Fibroblast of skin of right quadriceps (primary cell): Measurements from ENCODE around the gene CNTNAP2.

Experiments
- DNase-seq: peaks from one replicate; pipeline ENCODE4 v3.0.0-alpha.2; 2013

The CNTNAP2 gene

GRCh38 chr7:147519062-147519461, 1402.5 kb downstream of the CNTNAP2 start:
- peak; percentile 31 for DNase-seq

- no peak for DNase-seq
These were observed 1406.5 kb downstream of the CNTNAP2 start for GRCh38 chr7:147523056-147523455.

GRCh38 chr7:147524726-147525250, 1408.2 kb downstream of the CNTNAP2 start:
- DNase-seq: no peak

DNA sequence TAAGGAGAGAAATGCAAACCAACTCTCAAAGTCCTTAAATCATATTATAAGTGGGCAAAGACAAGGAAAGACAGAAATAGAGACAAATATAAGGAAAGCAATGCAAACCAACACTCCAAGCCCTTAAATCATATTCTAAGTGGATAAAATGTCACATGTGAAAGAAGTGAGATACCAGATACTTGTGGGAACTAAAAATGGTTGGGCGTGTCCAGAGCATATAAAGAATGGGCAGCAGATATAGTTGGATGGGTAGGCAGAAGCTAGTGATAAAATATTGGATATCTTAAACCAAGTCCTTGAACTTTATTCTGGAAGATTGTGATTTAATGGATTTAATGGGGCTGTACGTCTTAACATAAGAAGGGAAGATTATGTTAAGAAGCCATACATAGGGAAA, 1408.7 kb downstream of the CNTNAP2 start:
- no peak for DNase-seq

DNA sequence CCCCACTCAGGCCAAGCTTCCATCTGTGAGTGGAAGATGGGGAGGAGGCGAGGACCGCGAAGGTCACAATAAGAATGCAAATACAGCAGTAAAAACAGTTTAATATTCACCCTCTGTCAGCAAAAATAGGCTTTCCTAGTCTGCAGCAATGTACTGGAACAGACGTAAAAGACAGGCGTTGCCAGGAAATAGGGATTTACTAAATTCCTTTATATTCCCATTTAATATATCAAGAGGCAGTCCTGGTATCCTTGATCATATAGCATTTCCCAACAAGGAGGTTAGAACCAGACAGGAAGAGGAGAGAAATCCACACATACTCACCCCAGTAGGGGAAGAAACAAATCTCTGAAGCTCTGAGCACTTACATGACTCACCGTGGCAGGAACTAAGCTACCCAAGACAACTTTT, 1419.1 kb downstream of the CNTNAP2 start:
- DNase-seq: peak; percentile 93

- peak; percentile 5 for DNase-seq
These were observed 1423.1 kb downstream of the CNTNAP2 start for GRCh38 chr7:147539685-147540084.

GRCh38 chr7:147540743-147541142, 1424.1 kb downstream of the CNTNAP2 start:
- no peak for DNase-seq

DNA sequence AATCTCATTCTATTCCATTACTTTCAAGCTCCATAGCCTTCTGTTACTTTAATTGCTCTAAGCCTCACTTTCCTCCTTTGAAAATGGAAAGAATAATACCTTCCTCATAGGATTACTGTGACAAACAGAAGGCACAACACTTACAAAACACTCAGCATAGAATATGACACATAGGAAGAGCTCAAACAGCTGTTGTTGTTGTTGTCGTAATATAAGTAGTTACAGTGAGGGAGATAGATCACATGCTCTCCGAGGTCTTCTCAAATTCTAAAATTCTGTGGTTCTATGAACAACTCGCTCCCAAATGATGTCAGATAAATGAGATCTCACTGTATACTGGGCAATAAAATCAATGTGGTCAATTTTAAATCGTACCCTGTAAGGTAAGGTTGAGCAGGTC, 1424.7 kb downstream of the CNTNAP2 start:
- DNase-seq: no peak

DNA sequence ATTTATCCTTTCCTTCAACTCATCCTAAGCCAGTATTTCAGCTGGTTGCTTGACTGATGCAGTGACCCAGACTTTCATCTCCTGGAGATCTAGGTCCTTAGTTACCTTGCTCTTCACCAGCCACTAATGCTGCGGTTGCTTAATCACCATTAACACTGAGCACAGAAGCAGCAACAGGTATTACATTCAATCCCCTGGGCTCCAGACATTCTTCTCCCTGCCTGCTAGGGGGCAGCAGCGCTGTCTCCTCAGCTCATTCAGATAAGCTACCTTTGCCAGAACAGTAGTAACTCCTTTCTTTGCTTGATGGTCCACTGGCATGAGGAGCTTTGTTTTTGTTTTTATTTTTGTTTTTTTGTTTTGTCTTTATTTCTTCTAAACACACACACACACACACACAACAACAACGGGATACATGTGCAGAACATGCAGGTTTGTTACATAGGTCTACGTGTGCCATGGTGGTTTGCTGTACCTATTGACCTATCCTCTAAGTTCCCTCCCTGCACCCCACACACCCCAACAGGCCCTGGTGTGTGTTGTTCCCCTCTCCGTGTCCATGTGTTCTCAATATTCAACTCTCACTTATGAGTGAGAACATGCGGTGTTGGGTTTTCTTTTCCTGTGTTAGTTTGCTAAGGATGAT, 1430.8 kb downstream of the CNTNAP2 start:
- no peak for DNase-seq

GRCh38 chr7:147556317-147556716, 1439.7 kb downstream of the CNTNAP2 start:
- no peak for DNase-seq

- DNase-seq: no peak
These were observed 1447.1 kb downstream of the CNTNAP2 start for GRCh38 chr7:147563669-147564068.

DNA sequence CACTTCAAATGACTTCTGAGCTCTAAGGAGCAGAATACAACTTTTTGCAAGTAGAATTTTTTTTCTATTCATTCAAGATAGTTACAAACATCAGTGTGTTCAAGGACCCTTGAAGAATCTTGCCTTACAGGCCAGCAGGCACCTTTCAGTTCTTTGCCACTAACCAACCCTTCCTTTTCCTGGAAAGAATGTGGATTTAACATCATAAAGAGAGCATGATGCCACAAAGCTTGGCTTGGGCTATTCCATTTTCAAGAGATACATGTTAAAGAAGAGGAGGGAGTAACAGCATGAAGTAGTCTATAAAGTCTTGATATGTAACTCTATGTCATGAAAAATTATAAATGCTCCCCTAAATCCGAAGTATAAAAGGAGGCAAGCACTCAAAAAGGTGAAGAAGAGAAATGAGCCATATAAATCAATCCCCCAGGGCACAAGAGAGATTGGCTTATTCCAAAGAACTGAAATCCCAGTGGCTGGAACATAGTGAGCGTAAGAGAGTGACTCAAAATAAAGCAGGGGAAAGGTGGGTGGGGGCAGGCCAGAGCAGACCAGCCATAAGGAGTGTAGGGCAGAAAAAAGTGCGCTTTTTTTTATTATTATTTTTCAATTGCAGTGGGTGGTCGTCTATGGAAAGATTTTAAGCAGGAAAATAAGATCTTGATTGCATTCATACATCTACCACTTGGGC, 1448.3 kb downstream of the CNTNAP2 start:
- no peak for DNase-seq

DNA sequence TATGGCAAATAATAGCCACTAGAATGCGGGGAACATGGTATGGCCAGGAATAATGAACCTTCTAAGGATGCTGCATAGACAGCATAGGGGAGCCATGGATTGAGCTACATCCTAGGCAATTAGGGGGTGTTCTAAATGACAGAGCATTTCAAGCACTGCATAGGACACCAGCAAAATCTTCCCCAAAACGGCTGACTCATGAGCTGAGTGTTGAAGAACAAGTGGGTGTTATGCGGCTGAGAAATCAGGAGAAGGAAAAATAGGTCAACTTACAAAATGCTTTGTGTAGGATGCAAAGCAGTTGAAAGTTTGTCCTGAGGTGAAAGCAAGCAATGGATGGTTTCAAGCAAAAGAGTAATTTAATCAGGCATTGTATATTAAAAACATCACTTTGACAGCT, 1450.4 kb downstream of the CNTNAP2 start:
- no peak for DNase-seq

DNA sequence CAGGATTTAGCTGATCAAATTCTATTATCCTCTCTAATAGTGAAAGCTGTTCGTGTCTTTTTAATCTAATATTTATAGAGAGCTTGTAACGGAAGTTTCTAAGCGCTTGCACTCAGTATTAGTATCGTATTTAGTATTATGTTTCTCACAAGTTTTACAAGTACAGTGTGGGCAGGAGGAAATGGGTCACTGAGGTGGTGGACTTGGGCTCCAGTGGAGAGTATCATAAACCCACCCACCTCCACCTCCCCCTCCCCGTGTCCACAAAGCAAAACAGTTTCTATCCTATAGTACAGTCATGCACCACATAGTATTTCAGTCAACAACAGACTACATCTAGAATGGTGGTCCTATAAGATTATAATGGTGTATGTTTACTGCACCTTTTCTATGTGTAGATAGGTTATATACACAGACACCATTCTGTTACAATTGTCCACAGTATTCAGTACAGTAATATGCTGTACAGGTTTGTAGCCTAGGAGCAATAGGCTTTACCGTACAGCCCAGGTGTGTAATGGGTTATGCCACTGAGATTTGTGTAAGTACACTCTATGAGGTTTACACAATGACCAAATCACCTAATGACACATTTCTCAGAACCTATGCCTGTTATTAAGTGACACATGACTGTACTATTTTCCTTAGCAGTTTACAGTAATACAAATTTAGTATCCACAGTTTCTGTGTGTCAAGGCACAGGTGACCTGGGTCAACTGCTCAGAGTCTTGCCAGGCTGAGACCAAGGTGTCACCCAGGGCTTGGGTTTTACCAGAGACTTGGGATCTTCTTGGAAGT, 1452.7 kb downstream of the CNTNAP2 start:
- no peak for DNase-seq

DNA sequence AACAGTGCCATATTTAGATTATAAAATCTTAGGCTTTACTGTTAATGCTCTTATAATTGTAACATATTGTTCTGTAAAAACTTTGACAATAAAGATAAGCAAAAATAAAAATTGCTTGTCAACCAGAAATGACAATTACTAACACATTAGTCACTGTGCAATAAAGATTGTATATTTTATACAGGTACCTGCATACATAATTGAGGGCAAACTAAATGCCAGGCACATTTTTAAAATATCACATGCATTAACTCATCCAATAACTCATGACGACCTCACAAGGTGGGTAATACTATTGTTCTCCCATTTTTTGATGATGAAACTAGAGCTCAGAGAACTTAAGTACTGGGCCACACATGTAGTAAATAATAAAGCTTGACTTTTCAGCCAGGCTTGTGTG, 1453.8 kb downstream of the CNTNAP2 start:
- DNase-seq: peak; percentile 22

DNA sequence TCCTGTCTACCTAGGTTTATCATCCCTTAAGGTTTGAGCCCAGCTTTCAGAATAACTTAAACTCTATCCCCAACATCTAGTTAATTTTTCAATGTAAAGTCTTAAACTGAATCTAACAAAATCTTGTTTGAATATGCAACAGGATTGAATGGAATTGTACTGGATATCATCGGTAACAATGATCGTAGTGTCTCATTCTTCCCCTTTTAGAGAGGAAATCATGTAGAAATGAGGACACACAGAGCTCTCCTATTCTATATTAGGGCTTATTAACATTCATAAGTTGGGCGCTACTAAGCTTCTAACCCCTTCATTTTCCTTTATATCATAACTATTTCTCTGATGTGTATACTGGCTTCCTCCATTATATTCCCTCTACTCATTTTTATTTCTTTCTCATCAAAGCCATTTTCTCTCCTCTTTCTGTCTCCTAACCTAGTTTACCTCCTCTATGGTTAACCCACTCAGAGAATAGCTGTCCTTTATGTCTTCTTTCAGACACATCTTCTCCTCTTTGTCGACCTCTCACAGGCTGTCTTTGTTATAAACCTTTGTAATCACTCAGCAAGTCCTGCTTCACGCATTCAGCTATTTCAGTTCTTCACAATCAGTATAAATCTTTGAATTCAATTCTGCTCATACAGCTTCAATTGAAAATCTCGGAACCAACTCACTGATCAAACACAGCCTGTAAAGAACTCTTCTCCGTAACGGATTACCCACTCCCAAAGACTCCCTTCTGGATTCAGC, 1455.0 kb downstream of the CNTNAP2 start:
- DNase-seq: no peak

DNA sequence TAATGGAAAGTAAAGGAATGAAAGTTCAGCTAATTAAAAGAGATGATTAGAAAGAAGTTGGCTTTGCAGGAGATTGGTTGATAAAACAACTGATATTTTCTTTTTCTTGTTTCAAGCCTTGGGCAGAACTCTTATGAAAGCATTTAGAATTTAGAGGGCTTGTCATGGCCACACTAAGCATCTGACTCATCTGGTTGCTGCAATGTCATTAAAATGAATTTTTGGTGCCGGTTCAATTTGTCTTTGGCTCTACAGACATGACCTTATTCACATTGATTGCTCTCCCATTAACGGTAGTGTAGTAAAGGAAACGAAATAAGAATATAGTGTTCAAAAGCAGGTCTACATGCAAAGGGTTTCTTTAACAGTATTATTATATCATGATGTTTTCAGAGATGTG, 1461.6 kb downstream of the CNTNAP2 start:
- peak; percentile 25 for DNase-seq

- no peak for DNase-seq
These were observed 1462.5 kb downstream of the CNTNAP2 start for GRCh38 chr7:147579148-147579547.

DNA sequence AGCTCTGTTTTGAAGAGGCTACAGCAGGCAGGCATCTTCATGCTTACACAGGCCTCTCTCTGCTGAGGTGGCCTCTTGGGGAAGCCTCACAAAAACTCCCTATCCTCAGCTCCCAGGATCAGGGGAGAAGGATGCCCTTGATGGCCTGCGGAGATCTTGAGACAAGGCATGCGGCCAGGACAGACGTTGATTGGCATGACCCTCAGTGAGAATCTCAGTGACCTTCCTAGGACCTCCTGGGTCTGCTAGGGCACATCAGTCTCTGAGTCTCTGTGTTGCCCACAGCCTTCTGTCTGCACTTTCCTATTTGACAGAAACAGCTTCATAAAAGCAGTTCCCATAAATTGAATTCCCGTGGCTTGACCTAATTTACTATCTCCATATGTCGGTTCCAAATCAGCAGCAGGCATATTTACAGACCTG, 1468.2 kb downstream of the CNTNAP2 start:
- no peak for DNase-seq

DNA sequence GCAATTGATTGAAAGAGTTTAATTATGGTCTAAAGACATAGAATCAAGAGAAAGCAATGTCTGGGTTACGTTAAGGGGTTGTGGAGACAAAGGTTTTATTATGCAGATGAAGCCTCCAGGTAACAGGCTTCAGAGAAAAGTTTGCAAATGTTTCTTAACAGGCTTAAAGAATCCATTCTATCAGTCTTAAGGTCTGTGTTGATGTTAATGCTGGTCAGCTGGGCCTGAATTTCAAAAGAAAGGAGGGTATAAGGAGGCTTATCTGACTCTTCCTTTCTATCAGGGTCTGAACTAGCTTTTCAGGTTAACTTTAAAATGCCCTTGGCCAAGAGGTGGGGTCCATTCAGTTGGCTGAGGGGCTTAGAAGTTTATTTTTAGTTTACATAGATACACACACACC, 1469.5 kb downstream of the CNTNAP2 start:
- DNase-seq: no peak

GRCh38 chr7:147586526-147586925, 1469.9 kb downstream of the CNTNAP2 start:
- DNase-seq: peak; percentile 14

DNA sequence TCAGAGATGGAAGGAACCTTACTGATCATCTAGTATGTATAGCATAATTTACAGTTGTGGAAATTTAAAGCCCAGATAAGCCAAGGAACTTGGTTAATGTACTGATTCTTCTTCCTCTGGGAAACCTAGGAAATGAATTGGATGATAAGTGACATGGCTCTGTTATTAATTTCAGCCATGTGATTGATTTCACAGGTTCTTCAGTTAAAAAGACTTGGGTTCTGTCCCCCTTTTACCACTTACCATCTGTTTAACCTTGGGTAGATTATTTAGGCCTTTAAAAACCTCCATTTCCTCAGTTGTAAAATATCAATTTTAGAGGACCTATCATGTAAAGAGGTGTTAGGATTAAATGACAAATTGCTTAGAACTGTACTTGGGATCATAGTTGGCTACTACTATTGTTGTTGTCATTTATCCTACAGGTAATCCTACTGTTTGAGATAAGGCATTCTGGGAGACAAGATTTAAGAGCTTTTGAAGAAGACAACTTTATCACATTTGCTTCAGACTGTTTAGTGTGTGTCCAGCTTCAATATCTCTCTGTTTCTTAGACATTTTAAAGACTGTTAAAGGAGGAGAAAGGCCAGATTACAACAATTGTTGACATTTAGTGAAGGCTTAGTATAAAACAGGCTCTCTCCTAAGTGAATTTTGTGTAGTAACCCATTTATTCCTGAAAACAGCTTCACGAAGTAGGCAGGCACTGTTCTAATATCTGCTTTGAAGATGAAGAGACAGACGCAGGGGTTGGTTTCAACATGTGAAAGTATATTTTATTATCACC, 1476.9 kb downstream of the CNTNAP2 start:
- no peak for DNase-seq
